HG03342 (cell line): ENCODE results near the gene SULF2.

ENCODE experiments used
- ATAC-seq: cut with Tn5 transposase; IDR thresholded peaks from one replicate; pipeline ENCODE4 v1.9.1; 2021; ENCODE audit warnings: mild to moderate bottlenecking, moderate library complexity; ENCODE audit not compliant: unreplicated experiment

SULF2 gene

GRCh38 chr20:47765271-47765670 lies 20.0 kb downstream of the SULF2 start:
- no peak for ATAC-seq

- no peak for ATAC-seq
Observed at GRCh38 chr20:47764154-47764733, 21.0 kb downstream of the SULF2 start.

GRCh38 chr20:47762699-47763268 lies 22.5 kb downstream of the SULF2 start:
- ATAC-seq: no peak

- no peak for ATAC-seq
Observed at GRCh38 chr20:47761482-47762047, 23.7 kb downstream of the SULF2 start.

- ATAC-seq: no peak
Observed at GRCh38 chr20:47760686-47761481, 24.4 kb downstream of the SULF2 start.

GRCh38 chr20:47758517-47759450 lies 26.5 kb downstream of the SULF2 start:
- no peak for ATAC-seq

- ATAC-seq: no peak
Observed at GRCh38 chr20:47757145-47758035, 27.9 kb downstream of the SULF2 start.

GRCh38 chr20:47754946-47755652 lies 30.2 kb downstream of the SULF2 start:
- no peak for ATAC-seq

- ATAC-seq: no peak
Observed at GRCh38 chr20:47754388-47754715, 30.9 kb downstream of the SULF2 start.

- no peak for ATAC-seq
Observed at GRCh38 chr20:47753576-47754387, 31.5 kb downstream of the SULF2 start.

GRCh38 chr20:47751449-47751848 lies 33.8 kb downstream of the SULF2 start:
- ATAC-seq: no peak

- ATAC-seq: no peak
Observed at GRCh38 chr20:47749339-47749738, 35.9 kb downstream of the SULF2 start.

GRCh38 chr20:47748823-47749222 lies 36.5 kb downstream of the SULF2 start:
- no peak for ATAC-seq

GRCh38 chr20:47748069-47748468 lies 37.2 kb downstream of the SULF2 start:
- no peak for ATAC-seq

- ATAC-seq: no peak
Observed at GRCh38 chr20:47747669-47748031, 37.6 kb downstream of the SULF2 start.

GRCh38 chr20:47744803-47745202 lies 40.5 kb downstream of the SULF2 start:
- no peak for ATAC-seq

- ATAC-seq: no peak
Observed at GRCh38 chr20:47743671-47744070, 41.6 kb downstream of the SULF2 start.
